Measurements from ENCODE around the gene U2AF1L4.

The U2AF1L4 gene

DNA sequence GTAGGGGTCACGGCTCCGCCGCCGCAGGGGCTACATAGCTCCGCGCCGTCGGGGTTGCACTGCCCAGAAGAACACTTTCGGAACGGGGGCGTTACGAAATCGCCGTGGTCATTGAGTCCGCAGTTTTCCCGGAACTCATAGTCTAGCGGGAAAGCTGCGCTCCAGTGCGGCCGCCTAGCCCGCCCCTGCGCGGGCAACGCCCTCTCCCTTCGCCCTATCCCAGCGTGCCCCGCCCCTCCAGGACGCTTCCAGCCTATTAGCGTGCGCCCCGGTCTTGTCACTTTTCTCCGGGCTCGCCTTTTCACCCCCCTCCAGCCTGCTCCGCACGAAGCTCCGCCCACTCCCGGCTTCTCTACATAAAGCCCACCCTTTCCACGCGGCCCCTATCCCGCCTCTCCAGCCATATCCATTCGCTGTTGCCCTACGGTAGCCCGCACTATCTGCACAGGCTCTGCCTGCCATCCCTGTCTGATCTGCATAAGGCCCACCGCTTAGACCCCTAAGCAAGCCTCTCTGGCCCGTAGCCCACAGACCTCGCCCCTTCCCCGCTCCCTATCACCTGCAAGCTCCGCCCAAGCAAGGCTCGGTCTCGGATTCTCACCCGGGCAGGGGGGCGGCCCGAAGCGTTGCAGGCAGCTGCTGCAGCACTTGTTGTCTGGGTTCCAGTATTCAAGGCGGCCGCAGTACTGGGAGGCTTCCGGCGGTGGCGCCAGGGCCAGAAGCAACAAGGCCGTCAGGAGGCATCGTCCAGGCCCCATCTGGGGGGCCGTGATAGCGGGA lies 4.6 kb downstream of the U2AF1L4 start:
- peak; percentile 97 for DNase-seq (ENCODE audit: low read depth)

DNA sequence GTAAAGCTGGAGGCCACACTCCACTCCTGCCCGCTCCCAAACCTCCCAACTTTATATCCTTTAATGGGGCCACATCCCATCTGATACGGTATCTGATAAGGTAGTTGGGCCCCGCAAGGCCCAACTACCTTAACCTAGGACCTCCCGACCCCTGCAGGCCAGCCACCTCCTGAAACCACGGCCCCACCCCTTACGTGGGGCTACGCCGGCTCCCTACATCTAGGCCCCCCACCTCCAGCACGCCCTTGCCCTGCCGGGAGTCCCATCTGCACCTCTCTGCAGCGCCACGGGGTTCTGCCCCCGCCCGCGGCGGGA lies 5.2 kb downstream of the U2AF1L4 start:
- no peak for DNase-seq (ENCODE audit: low read depth)

DNA sequence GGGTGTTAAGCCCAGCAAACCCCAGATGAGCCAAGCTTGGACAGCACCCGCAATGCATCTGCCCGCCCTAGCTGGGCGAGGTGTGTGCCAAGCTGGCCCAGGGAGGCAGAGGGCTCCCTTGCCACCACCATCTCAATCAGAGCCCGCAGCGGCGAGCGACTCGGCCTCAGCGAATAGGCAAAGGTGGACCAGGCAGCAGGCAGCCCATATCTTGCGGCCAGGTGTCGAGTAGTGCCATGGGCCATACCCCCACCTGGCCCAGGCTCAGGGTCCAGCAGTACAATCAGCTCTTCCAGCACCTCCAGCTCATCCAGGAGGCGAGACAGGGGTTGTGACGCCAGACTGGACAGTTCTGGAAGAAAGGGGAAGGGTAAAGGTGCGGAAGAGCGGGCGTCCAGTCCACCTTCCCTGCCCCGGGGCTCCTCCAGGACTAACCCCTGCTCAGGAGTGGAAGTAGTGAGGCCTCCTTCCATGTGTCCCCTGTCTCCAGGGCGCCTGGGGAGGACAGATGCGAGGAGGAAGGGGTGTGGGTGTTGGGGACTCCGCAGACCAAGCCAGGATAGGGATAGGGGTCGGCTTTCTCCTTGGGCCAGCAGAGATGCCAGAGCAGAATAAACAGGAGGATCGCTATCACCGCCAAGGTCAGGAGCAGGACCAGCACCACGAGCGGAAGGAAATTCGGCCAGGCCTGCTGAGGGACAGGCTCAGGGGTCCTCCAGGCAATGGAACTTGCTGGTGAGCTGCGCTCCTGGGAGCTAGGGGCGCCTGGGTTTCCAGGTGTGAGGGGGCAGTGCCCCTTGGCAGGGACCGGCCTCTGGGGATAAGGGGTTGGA lies 5.7 kb downstream of the U2AF1L4 start:
- DNase-seq (ENCODE audit: low read depth) = no peak

DNA sequence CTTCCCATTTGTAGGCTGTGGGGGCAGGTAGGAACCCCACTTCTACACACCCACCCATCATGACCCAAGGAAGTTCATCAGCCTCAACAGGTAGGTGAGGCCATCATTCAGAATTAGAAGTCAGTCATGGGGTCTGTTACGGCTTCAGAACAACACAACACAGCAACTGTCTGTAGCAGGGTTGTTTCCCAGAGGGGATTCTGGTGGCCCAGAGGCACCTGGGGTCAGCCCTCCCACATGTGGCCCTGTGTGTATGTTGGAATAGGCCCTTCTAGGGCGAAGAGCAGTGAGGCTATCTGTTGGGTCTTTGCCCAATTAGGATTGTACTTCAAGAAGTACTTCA lies 6.4 kb downstream of the U2AF1L4 start:
- DNase-seq (ENCODE audit: low read depth) = no peak

DNA sequence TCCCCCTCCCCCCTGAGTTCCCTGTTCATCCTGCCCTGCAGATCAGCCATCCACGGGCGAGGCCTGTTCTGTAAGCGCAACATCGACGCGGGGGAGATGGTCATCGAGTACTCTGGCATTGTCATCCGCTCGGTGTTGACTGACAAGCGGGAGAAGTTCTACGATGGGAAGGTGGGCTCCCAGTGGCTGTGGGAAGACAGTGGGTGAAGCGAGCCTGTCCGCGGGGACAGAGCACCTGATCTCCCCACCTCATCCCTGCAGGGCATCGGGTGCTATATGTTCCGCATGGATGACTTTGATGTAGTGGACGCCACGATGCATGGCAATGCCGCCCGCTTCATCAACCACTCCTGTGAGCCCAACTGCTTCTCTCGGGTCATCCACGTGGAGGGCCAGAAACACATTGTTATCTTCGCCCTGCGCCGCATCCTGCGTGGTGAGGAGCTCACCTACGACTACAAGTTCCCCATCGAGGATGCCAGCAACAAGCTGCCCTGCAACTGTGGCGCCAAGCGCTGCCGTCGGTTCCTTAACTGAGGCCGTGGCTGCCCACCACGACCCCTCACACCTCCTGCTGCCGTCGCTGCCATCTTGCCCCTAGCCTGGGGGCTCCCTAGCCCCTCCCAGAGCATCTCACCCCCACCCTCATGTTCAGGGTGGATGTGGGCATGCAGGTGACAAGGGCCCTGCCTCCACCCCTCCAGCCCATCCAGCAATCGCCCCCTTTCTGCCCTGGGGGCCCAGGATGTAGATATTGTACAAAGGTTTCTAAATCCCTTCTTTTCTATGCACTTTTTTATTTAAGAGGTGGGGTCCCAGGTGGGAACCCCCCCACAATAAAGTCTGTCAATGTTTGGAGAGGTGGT lies 7.0 kb downstream of the U2AF1L4 start:
- no peak for DNase-seq (ENCODE audit: low read depth)

DNA sequence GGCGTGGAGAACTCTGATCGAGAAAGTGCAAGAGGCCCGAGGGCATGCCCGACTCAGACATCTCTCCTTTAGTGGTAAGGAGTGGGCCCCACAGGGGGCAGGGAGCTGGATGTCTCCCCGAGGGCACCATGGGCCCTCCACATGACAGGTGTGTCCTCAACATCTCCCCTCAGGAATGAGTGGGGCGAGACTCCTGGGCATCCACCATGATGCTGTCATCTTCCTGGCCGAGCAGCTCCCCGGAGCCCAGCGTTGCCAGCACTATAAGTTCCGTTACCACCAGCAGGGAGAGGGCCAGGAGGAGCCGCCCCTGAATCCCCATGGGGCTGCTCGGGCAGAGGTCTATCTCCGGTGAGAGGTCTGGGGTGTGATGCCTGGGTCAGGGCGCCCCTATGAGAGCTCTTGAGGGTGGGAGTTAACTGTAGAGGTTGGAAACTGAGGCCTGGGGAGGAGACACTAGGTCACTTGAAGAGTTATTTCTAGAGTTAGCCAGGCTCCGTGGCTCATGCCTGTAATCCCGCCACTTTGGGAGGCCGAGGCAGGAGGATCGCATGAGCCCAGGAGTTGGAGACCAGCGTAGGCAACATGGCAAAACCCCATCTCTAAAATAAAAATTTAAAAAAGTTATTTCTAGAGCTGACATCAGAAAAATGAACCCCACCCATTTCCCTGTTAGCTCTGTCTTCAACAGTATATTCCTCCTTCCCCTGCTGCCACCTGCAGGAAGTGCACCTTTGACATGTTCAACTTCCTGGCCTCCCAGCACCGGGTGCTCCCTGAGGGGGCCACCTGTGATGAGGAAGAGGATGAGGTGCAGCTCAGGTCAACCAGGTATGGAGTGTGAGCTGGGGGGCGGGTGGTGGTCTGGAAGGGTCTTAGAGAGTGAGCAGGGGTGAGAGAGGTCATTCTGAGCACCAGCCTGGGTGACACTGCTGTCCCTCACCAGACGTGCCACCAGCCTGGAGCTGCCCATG lies 8.0 kb downstream of the U2AF1L4 start:
- DNase-seq (ENCODE audit: low read depth) = no peak

DNA sequence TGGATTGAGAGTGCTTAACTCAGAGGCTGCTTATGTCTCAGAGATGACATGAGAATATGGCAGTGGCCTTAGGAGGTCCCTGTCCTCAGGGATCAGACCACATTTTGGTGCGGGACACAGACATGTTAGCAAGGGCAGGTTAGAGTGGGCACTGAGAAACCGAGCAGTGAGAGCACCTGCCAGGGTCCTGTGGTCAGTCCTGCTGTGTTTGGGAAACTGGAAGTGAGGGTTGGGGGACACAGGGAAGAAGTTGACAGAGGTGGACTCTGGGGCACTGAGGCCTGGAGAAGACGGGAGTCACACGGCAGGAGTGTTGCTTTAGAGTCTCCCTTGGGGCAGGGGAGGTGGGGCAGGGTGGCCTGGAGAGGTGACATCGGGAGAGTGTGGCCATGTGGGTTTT lies 10.3 kb downstream of the U2AF1L4 start:
- no peak for DNase-seq (ENCODE audit: low read depth)

DNA sequence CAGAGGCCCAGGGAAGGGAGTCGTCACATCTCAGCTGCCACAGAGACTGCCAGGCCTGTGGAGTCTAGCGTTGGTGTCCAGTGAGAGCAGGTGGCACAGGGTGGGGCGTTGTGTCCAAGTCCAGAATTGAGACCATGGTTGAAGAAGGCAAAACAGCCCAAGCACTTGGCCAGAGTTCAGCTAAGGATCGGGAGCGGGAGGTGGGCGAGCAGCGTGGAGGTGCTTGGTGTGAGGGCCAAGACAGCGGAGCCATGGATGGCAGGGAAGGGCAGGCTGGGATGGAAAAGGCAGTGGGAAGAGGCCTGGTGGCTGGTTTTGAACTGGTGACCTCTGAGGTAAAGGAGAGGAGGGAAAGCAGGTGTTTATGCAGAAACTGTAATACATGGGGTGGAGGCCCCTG lies 10.9 kb downstream of the U2AF1L4 start:
- DNase-seq (ENCODE audit: low read depth) = no peak

DNA sequence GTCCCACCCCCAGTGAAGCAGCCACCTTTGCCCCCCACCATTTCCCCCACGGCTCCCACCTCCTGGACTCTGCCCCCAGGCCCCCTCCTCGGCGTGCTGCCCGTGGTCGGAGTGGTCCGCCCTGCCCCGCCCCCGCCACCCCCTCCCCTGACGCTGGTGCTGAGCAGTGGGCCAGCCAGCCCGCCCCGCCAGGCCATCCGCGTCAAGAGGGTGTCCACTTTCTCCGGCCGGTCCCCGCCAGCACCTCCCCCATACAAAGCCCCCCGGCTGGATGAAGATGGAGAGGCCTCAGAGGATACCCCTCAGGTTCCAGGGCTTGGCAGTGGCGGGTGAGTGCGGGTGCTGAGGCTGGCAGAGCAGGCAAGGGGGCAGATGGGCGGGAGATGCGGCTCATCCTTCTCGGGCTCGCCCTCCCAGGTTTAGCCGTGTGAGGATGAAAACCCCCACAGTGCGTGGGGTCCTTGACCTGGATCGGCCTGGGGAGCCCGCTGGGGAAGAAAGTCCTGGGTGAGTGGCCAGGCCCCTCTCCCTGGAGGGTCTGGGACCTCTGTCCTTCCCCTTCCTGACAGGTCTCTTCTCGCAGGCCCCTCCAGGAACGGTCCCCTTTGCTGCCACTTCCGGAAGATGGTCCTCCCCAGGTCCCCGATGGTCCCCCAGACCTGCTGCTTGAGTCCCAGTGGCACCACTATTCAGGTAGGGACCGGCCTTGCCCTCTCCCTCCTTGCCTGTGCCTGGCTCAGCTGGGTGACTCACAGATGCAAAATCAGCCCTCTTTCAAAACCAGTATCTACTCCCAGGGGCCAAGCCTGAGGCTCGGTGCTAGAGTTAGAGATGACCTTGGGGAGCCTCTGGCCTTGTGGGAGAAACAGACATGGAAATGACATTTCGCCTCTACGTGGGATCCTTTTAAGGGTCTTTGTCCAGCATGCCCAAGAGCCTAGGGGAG lies 11.8 kb downstream of the U2AF1L4 start:
- DNase-seq (ENCODE audit: low read depth) = no peak

DNA sequence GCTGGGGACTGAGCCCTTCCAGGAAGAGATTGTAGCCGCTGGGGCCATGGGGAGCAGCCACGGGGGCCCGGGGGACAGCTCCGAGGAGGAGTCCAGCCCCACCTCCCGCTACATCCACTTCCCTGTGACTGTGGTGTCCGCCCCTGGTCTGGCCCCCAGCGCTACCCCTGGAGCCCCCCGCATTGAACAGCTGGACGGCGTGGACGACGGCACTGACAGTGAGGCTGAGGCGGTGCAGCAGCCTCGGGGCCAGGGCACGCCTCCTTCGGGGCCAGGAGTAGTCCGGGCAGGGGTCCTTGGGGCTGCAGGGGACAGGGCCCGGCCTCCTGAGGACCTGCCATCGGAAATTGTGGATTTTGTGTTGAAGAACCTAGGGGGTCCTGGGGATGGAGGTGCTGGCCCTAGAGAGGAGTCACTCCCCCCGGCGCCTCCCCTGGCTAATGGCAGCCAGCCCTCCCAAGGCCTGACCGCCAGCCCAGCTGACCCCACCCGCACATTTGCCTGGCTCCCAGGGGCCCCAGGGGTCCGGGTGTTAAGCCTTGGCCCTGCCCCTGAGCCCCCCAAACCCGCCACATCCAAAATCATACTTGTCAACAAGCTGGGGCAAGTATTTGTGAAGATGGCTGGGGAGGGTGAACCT lies 12.6 kb downstream of the U2AF1L4 start:
- no peak for DNase-seq (ENCODE audit: low read depth)

DNA sequence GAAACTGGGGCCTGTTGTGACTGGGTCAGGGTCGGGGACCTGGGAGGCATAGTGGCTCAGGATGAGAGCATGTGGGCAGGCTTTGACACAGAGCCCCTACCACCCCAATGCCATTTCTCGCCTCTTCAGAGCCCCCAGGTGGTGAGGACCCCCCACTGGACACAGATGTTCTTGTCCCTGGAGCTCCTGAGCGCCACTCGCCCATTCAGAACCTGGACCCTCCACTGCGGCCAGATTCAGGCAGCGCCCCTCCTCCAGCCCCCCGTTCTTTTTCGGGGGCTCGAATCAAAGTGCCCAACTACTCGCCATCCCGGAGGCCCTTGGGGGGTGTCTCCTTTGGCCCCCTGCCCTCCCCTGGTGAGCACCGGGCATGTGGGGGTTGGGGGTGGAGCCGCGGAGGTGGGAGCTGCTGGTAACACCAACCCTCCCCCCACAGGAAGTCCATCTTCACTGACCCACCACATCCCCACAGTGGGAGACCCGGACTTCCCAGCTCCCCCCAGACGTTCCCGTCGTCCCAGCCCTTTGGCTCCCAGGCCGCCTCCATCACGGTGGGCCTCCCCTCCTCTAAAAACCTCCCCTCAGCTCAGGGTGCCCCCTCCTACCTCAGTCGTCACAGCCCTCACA lies 13.3 kb downstream of the U2AF1L4 start:
- no peak for DNase-seq (ENCODE audit: low read depth)

DNA sequence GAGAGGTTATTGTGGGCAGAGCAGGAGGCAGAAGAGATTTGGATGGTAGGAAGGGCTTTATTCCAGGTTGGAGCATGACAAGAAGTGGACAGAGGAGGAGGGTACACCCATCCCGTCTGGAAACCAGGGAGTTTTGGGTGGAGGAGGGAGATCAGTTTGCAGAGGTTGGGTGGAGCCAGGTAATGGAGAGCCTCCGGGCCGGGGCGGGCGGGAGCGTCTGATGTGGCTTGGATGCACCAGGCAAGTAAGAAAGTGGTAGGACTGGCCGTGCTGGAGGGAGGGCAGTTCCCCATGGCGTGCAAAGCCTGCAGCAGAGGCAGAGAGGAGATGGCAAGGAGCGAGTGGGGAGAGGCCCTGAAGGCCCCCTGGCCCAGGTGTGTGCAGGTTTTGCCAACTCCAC lies 13.9 kb downstream of the U2AF1L4 start:
- DNase-seq (ENCODE audit: low read depth) = no peak

DNA sequence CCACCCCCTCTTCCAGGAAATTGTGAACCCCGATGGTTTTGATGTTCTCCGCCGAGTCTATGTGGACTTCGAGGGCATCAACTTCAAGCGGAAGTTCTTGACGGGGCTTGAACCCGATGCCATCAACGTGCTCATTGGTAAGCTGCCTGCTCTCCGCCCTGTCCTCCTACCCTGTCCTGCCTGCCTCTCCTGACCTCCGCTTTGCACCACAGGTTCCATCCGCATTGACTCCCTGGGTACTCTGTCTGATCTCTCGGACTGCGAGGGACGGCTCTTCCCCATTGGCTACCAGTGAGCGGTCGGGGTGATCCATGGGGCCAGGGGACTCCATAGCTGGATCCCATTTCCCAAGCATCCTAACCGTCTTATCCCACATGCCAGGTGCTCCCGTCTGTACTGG lies 14.9 kb downstream of the U2AF1L4 start:
- DNase-seq (ENCODE audit: low read depth) = no peak

DNA sequence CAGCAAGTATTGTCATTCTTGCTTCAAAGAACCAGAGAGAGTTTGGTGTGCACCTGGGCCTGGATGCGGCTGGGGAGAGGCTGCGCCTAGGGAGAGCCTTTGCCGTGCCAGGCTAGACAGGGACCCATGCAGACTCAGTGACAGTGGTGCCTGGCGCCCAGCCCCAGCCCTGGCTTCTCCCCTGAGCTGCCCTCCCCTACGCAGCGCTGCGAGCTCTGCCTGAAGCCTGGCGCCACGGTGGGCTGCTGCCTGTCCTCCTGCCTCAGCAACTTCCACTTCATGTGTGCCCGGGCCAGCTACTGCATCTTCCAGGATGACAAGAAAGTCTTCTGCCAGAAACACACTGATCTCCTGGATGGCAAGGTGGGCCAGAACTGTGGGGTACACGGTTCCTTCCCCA lies 15.5 kb downstream of the U2AF1L4 start:
- DNase-seq (ENCODE audit: low read depth) = no peak

DNA sequence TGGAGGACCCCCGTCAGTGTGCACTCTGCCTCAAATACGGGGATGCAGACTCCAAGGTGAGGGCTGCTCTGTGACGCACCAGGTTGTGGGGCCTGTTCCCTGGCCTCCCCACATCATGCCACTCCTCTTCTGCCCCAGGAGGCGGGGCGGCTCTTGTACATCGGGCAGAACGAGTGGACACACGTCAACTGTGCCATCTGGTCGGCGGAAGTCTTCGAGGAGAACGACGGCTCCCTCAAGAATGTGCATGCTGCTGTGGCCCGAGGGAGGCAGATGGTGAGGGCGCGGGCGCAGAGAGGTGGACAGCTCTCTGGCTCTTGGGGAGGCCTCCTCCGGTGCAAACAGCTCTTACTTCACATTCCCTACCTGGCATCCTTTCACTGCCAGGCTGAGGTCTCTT lies 16.2 kb downstream of the U2AF1L4 start:
- no peak for DNase-seq (ENCODE audit: low read depth)

DNA sequence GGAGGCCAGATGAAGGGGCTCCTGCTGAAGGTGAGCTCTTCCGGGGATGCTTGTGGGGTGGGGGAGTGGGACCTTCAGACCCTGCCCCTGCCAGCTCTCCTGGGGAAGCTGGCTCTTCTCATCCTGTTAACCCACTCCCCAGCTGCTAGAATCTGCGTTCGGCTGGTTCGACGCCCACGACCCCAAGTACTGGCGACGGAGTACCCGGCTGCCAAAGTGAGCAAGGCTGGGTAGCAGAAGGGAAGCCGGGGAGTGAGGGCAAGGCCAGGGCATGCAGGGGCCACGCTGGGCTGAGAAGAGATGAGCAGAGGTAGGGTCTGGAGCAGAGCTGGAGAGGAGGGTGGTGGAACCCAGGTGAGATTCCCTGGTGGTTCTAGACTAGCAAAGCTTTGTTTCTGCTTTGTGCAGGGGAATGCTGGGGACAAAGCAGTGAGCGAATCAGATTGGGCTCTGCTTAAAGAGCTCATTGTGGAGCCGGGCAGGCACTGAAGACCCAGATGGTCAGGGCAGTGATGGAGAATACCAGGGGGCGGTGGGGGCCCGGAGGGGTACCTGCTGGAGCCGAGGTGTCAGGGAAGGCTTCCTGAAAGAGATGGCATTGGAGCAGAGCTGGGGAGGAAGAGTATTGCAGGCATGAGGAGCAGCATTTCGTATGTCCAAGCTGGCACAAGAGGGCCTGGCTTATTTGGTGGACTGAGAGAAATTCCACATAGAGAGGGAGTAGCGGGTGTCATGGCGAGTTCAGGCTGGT lies 17.1 kb downstream of the U2AF1L4 start:
- no peak for DNase-seq (ENCODE audit: low read depth)

DNA sequence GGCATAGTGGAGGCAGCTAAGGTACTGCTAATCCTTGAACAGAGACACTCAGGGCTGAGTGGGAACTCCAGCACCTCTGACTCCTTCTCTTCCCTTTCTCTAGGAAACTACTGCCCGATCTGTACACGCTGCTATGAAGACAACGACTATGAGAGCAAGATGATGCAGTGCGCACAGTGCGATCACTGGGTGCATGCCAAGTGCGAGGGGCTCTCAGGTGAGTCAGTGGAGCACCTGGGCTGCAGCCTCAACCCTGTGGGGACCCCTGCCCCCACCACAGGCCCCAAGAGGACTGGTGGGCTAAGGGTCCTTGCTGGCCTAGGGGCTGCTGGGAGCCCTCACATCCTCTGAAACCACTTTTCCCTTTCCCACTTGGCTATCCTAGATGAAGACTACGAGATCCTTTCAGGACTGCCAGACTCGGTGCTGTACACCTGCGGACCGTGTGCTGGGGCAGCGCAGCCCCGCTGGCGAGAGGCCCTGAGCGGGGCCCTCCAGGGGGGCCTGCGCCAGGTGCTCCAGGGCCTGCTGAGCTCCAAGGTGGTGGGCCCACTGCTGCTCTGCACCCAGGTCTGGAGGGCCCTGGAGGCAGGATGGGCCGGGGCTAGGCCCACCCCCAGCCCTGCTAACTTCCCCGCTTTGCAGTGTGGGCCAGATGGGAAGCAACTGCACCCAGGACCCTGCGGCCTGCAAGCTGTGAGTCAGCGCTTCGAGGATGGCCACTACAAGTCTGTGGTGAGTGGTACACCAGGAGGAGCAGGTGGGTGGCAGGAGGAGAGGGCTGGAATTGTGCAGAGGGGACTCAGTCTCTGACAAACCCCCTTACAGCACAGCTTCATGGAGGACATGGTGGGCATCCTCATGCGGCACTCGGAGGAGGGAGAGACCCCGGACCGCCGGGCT lies 17.9 kb downstream of the U2AF1L4 start:
- no peak for DNase-seq (ENCODE audit: low read depth)

Measured in fibroblast of gingiva (primary cell).